GM12801 (cell line): ENCODE data around the gene SPATS2.

ENCODE experiments used
- TF ChIP-seq, protein P1 (sequence below): IDR thresholded peaks from one replicate; pipeline ENCODE4 v1.5.1; 2011; ENCODE audit warnings: control low read depth; ENCODE audit not compliant: insufficient read length; ENCODE audit errors: extremely low read depth

The SPATS2 gene

DNA sequence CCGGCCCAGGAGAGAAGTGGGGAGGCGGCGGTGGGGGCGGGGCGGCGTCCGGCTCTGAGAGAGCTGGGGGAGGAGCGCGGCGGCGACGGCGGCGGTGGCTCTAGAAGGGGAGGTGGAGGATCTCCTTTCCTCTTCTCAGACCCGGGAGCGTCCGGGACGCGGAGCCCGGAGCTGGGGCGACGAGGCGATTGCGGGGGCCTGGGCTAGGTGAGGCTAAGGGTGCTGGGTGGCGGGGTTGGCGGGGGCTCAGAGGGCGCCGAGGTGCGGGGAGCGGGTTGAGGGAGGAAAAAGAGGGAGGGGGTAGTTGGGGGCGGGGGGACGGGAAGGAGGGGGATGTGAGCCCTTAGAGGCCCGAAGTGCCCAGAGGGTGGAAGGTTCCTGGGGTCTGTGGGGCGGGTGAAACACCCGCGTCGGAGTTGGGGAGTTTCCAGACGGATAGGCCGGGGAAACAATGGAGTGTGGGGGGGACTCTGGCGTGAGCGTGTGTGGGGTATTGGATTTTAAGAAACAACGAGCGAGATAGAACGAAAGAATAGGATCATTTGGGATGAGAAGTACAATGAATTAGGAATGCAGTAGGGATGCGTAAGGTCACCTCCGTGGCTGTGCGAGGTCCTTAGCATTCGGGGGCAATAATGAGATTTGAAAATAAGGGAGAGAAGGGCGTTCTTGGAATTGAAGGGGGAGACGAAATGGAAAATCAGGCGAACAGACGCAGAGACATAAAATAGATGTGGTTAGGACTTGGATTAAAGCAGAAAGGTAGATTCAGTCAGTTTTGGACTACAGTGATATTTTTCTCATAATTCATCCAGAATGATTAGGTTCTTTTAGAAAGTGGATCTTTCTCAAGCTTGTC is at the start of gene SPATS2:
Gene SPATS2, plus strand, starts transcription at position 82 of the 859 bp plus-strand sequence. CDS start 93,551 bp downstream, outside the sequence.
- TF ChIP-seq, protein P1, sequence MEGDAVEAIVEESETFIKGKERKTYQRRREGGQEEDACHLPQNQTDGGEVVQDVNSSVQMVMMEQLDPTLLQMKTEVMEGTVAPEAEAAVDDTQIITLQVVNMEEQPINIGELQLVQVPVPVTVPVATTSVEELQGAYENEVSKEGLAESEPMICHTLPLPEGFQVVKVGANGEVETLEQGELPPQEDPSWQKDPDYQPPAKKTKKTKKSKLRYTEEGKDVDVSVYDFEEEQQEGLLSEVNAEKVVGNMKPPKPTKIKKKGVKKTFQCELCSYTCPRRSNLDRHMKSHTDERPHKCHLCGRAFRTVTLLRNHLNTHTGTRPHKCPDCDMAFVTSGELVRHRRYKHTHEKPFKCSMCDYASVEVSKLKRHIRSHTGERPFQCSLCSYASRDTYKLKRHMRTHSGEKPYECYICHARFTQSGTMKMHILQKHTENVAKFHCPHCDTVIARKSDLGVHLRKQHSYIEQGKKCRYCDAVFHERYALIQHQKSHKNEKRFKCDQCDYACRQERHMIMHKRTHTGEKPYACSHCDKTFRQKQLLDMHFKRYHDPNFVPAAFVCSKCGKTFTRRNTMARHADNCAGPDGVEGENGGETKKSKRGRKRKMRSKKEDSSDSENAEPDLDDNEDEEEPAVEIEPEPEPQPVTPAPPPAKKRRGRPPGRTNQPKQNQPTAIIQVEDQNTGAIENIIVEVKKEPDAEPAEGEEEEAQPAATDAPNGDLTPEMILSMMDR = no peak

DNA sequence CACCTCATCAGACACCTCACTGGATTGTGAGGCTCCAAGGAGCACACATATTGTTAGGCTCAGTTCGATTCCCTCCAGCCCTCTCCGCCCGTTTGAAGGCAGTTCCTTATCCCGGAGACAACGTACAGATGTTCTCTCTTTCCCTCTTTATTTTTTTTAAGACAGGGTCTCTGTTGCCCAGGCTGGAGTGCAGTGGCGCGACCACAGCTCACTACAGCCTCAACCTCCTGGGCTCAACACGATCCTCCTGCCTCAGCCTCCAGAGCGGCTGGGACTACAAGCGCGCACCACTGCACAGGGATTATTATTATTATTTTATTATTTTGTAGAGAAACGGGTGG is 44.9 kb upstream of the SPATS2 start:
- TF ChIP-seq, protein P1 = no peak

DNA sequence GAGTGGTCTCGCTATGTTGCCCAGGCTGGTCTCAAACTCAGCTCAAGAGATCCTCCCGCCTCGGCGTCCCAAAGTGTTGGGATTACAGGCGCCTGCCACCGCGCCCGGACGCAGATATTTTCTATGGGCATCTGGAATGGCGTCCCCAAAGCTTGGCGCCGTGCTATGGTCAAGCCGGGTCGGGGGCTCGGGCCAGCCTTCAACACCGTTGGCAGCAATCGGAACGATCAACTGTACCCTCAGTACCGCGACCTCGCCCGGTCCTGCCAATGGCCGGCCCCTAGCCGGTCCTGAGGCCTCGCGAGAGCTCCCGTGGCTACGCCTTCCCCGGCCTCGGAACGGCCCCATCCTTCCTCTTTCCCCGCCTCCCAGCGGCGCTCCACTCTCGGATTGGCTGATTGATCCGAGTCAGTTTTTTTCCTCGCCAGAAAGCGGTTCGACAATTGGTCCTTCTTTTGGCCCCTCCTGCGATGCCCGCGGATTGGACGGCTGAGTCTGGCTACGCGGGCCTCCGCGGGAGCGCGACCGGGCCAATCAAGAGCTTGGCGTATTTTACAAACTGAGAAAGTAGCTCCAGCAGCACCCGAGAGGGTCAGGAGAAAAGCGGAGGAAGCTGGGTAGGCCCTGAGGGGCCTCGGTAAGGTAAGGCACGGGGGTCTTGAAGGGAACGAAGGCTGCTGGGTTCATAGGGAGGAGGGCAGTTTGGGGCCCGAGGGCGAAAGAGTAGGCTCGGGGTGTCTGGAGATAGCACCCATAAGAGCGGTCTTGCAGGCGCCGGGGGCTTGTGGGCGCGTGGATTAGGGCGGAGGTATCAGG is 44.3 kb upstream of the SPATS2 start, which contains the start of gene TROAP:
Gene TROAP, plus strand, starts transcription at position 548 of the 816 bp plus-strand sequence. CDS start 354 bp downstream, outside the sequence.
- TF ChIP-seq, protein P1 = no peak

DNA sequence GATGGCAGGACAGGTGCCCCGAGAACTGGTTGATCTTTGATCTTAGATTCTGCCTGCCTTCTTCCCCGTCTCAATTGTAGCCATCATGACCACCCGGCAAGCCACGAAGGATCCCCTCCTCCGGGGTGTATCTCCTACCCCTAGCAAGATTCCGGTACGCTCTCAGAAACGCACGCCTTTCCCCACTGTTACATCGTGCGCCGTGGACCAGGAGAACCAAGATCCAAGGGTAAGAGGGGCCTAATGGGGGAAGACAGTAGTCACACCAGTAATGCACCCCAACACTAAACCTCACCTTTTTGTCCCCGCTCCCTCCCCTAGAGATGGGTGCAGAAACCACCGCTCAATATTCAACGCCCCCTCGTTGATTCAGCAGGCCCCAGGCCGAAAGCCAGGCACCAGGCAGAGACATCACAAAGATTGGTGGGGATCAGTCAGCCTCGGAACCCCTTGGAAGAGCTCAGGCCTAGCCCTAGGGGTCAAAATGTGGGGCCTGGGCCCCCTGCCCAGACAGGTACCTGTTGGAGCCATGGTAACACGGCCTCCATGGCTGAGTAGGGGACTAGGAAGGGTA is 43.7 kb upstream of the SPATS2 start:
- TF ChIP-seq, protein P1 = no peak

DNA sequence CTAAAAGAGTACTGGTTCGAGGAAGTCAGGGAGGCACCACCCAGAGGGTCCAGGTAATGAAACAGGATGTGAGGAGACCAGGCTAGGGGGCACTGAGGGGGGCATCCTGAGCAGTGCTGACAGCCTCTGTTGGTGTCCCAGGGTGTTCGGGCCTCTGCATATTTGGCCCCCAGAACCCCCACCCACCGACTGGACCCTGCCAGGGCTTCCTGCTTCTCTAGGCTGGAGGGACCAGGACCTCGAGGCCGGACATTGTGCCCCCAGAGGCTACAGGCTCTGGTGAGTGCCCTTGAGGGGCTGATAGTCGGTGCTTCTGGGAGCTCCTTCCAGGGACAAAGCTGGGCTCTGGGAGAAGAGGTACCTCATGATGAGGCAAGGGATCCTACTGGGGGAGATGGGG is 41.7 kb upstream of the SPATS2 start:
- TF ChIP-seq, protein P1 = no peak

DNA sequence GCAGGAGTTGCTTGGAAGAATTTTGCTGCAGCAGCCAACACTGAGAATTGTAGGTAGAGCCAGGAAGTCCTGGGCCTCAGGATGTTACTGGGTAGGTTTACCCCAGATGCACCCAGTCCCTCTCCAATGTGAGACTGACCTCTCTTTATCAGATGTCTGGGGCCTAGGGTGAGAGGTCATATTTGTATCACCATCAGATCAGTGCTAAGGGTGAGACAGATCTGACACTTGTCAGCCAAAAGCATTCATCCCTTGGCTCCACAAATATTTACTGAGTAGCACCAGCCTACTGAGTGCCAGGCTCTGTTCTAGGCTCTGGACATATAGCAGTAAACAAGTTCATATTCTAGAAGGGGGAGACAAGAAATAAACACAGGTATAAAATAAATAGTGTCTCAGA is 39.9 kb upstream of the SPATS2 start:
- TF ChIP-seq, protein P1 = no peak

DNA sequence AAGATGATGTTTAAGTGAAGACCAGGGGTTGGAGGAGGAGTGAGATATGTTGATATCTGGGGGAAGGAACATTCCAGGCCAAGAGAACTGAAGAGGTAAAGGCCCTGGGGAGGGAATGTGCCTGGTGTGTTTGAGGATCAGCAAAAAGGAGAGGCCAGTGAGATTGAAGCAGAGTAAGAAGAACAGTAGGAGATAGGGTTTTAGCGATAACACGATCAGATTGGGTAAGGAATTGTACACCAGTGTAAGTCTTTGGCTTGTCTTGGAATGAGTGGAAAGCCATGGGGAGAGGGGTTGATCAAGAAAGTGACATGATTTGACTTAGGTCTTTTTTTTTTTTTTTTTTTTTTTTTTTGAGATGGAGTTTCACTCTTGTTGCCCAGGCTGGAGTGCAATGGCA is 39.4 kb upstream of the SPATS2 start:
- TF ChIP-seq, protein P1 = no peak
